ENCODE results near the gene RPSA. TPM values are rescaled to one million over a fixed set of nuclear protein-coding genes. Genes with fewer than 3 reads are reported as not detected.

The RPSA gene
- total and polyA plus RNA-seq, 2 experiments from 2014 or later, result 1,591 to 1,827 TPM

DNA sequence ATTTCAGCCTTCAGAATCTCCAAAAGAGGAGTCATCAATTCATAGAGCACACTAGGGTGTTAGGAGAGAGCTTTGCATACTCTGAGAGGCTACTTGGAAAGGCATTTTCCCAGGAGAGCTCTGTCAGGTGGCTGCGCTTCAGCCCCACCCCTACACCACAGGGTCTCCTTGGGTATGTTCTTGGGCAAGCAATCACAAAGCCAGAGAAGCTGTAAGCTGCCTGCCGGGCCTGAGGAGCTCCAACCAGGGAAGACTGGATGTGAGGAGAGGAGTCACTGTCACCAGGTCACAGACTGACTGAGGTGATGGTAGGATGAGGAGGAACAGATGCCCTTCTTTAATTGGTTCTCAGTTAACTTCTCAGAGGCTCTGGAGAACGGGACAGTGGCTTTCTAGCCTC lies 9.8 kb upstream of the RPSA start:
- Histone ChIP-seq H3K4me1 (ENCODE audit: insufficient read depth) (peaks cover 11% of the 10 kb centered on the region), H3K79me2 (replicated peaks; ENCODE audit: insufficient read depth) (no peaks in the 10 kb centered on the region), H3K4me2 (no peak overlapping the region), H3K9me2 (ENCODE audit: insufficient read depth) (no peaks in the 10 kb centered on the region), H3K4me3 (no peak overlapping the region), H2AFZ (no peak overlapping the region), H3K27ac (ENCODE audit: low read depth) (no peak overlapping the region), H3F3A (replicated peaks; ENCODE audit: low read depth) (no peaks in the 10 kb centered on the region; the same call in 1 of the 2 replicates), H4K20me1 (replicated peaks; ENCODE audit: insufficient read depth) (no peaks in the 10 kb centered on the region), H3K36me3 (ENCODE audit: insufficient read depth) (peaks cover 35% of the 10 kb centered on the region), H3K27me3 (ENCODE audit: insufficient read depth) (no peaks in the 10 kb centered on the region)
- no peaks in the 10 kb centered on the region for H3K9me3 Mint-ChIP-seq
- no peak overlapping the region for H3K4me3 Mint-ChIP-seq
- peaks cover 7% of the 10 kb centered on the region; the same call in 2 of the 3 replicates for H3K4me1 Mint-ChIP-seq
- H3K27me3 Mint-ChIP-seq (ENCODE audit: insufficient read depth, low read depth, poor library complexity), result peaks cover 7% of the 10 kb centered on the region
- peaks cover 89% of the 10 kb centered on the region for H3K36me3 Mint-ChIP-seq (ENCODE audit: low read depth)
- DNase-seq (ENCODE audit: low spot score) (no peak), ATAC-seq (peak; percentile 56)
- TF ChIP-seq, protein P1, sequence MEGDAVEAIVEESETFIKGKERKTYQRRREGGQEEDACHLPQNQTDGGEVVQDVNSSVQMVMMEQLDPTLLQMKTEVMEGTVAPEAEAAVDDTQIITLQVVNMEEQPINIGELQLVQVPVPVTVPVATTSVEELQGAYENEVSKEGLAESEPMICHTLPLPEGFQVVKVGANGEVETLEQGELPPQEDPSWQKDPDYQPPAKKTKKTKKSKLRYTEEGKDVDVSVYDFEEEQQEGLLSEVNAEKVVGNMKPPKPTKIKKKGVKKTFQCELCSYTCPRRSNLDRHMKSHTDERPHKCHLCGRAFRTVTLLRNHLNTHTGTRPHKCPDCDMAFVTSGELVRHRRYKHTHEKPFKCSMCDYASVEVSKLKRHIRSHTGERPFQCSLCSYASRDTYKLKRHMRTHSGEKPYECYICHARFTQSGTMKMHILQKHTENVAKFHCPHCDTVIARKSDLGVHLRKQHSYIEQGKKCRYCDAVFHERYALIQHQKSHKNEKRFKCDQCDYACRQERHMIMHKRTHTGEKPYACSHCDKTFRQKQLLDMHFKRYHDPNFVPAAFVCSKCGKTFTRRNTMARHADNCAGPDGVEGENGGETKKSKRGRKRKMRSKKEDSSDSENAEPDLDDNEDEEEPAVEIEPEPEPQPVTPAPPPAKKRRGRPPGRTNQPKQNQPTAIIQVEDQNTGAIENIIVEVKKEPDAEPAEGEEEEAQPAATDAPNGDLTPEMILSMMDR (conservative IDR thresholded peaks at IDR 0.05; ENCODE audit: low read depth in 2 of 2), result no peak
- TF ChIP-seq STAT1 (IDR thresholded peaks at IDR 0.05; ENCODE audit: unreplicated experiment) (no peak), ZNF462 (CRISPR knock-in tag; IDR thresholded peaks at IDR 0.05) (no peak), JUNB (IDR thresholded peaks at IDR 0.05; ENCODE audit: unreplicated experiment) (no peak), POLR2AphosphoS5 (IDR thresholded peaks at IDR 0.05; ENCODE audit: low read depth) (no peak), CREB1 (CRISPR knock-in tag; IDR thresholded peaks at IDR 0.05; ENCODE audit: low read depth) (no peak), EZH2 (IDR thresholded peaks at IDR 0.05; ENCODE audit: low read depth, unreplicated experiment) (no peak), ZNF331 (CRISPR knock-in tag; IDR thresholded peaks at IDR 0.05; ENCODE audit: low read depth) (no peak), NANOG (IDR thresholded peaks at IDR 0.05; ENCODE audit: borderline replicate concordance) (no peak), ZNF114 (CRISPR knock-in tag; IDR thresholded peaks at IDR 0.05) (no peak), EZH2phosphoT487 (IDR thresholded peaks at IDR 0.05; ENCODE audit: unreplicated experiment) (no peak)
- TF ChIP-seq, protein P2, sequence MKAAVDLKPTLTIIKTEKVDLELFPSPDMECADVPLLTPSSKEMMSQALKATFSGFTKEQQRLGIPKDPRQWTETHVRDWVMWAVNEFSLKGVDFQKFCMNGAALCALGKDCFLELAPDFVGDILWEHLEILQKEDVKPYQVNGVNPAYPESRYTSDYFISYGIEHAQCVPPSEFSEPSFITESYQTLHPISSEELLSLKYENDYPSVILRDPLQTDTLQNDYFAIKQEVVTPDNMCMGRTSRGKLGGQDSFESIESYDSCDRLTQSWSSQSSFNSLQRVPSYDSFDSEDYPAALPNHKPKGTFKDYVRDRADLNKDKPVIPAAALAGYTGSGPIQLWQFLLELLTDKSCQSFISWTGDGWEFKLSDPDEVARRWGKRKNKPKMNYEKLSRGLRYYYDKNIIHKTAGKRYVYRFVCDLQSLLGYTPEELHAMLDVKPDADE (IDR thresholded peaks at IDR 0.05), result no peak
- TF ChIP-seq, protein P3, sequence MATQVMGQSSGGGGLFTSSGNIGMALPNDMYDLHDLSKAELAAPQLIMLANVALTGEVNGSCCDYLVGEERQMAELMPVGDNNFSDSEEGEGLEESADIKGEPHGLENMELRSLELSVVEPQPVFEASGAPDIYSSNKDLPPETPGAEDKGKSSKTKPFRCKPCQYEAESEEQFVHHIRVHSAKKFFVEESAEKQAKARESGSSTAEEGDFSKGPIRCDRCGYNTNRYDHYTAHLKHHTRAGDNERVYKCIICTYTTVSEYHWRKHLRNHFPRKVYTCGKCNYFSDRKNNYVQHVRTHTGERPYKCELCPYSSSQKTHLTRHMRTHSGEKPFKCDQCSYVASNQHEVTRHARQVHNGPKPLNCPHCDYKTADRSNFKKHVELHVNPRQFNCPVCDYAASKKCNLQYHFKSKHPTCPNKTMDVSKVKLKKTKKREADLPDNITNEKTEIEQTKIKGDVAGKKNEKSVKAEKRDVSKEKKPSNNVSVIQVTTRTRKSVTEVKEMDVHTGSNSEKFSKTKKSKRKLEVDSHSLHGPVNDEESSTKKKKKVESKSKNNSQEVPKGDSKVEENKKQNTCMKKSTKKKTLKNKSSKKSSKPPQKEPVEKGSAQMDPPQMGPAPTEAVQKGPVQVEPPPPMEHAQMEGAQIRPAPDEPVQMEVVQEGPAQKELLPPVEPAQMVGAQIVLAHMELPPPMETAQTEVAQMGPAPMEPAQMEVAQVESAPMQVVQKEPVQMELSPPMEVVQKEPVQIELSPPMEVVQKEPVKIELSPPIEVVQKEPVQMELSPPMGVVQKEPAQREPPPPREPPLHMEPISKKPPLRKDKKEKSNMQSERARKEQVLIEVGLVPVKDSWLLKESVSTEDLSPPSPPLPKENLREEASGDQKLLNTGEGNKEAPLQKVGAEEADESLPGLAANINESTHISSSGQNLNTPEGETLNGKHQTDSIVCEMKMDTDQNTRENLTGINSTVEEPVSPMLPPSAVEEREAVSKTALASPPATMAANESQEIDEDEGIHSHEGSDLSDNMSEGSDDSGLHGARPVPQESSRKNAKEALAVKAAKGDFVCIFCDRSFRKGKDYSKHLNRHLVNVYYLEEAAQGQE (IDR thresholded peaks at IDR 0.05; ENCODE audit: unreplicated experiment), result no peak
- H3K27ac Mint-ChIP-seq, result no peak overlapping the region
